ENCODE data around the gene RASD1. TPM values are rescaled to one million over a fixed set of nuclear protein-coding genes. Genes with fewer than 3 reads are reported as not detected.

RASD1 gene
- total RNA-seq, 1 donor from 2014 or later, result 1.0 TPM

DNA sequence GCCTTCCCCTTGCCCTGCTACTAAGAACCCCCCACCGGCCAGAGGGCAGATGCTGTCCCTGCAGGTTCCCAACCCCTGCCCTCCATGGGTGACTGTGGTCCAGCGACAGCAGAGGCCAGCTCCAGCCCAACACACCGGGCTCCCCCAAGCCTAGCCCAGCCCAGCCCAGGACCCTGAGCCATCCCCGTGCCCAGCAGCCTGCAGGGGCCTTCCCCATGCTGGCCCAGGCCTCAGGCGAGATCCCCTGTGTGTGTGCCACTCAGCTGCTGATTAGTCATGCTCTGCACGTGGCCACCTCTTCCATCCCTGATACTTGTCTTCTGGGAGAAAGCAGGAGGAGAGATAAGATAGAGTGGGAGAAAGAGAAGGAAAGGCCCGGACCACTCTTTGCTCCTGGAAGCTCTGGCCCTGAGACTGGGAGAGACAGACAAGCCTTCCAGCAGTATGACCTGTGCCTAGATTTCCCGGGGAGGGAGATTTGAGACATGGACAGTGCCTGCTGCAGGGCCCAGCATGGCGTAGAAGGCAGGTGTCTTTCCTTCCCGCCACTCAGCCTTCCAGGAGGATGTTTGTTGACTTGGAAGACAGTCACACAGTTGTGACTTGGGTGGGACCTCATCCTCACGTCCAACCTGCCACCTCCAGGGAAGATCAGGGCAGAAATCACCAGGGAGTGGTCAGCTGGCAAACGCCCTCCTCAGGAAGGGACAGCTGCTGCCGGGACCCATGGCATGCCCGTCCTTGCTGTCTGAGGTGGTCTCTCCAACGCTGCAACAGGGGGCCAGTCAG, 41.3 kb upstream of the RASD1 start:
- DNase-seq, result no peak
- Mint-ChIP-seq H3K9me3 (no peaks in the 10 kb centered on the region), H3K36me3 (ENCODE audit: low read depth) (no peaks in the 10 kb centered on the region), H3K4me1 (no peaks in the 10 kb centered on the region), H3K27ac (no peak overlapping the region), H3K27me3 (no peaks in the 10 kb centered on the region), H3K4me3 (no peak overlapping the region)
- CTCF ChIA-PET, result no interaction called here
- TF ChIP-seq, protein P1, sequence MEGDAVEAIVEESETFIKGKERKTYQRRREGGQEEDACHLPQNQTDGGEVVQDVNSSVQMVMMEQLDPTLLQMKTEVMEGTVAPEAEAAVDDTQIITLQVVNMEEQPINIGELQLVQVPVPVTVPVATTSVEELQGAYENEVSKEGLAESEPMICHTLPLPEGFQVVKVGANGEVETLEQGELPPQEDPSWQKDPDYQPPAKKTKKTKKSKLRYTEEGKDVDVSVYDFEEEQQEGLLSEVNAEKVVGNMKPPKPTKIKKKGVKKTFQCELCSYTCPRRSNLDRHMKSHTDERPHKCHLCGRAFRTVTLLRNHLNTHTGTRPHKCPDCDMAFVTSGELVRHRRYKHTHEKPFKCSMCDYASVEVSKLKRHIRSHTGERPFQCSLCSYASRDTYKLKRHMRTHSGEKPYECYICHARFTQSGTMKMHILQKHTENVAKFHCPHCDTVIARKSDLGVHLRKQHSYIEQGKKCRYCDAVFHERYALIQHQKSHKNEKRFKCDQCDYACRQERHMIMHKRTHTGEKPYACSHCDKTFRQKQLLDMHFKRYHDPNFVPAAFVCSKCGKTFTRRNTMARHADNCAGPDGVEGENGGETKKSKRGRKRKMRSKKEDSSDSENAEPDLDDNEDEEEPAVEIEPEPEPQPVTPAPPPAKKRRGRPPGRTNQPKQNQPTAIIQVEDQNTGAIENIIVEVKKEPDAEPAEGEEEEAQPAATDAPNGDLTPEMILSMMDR (IDR thresholded peaks at IDR 0.05), result no peak
- intact Hi-C loops (cut with micrococcal nuclease), result no loop called here
- POLR2A ChIA-PET, result no interaction called here
- ATAC-seq (ENCODE audit: low read depth), result no peak

DNA sequence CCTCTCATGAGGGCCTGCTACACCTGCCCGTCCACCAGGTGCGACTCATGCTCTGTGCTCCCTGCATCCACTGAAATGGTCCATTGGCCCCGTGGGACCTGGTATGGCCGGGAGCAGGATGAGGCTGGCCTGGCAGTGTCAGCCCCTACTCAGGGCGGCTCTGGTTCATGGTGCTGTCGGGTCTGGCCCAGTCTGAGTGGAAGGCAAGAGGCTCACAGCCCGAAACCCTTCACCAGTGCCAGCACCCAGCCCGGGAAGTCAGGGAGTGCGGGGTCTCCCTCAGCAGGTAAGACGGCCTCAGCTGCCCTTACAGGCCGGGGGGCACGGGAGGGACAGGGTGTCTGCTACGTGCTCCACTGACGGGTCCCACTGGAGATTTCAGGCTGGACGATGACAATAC, 40.5 kb upstream of the RASD1 start:
- ChIA-PET POLR2A (no interaction called here), CTCF (no interaction called here)
- H3K4me3 Mint-ChIP-seq, result no peak overlapping the region
- H3K27me3 Mint-ChIP-seq, result no peaks in the 10 kb centered on the region
- TF ChIP-seq, protein P1 (IDR thresholded peaks at IDR 0.05), result no peak
- intact Hi-C loops (cut with micrococcal nuclease), result no loop called here
- H3K9me3 Mint-ChIP-seq, result no peaks in the 10 kb centered on the region
- no peak for DNase-seq
- no peaks in the 10 kb centered on the region for H3K36me3 Mint-ChIP-seq (ENCODE audit: low read depth)
- no peaks in the 10 kb centered on the region for H3K4me1 Mint-ChIP-seq
- no peak overlapping the region for H3K27ac Mint-ChIP-seq
- no peak for ATAC-seq (ENCODE audit: low read depth)

DNA sequence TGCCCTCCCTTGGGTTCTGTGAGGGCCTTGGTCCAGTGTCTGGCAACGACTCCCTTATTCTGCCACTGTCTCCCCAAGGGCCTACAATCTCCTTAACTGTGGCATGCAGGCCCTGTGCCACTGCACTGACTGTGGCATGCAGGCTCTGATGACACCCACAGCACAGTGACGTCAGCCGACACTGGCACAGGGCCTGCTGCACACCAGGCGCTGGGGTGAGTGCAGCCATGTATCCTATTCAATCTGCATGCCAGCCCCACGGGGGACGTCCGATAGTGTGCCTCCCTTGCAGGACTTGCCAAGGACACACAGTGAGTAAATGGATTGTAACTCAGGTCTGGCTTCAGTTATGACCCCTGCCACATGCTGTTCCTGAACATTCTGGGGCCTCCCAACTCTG, 39.8 kb upstream of the RASD1 start:
- Mint-ChIP-seq H3K27me3 (no peaks in the 10 kb centered on the region), H3K36me3 (ENCODE audit: low read depth) (no peaks in the 10 kb centered on the region), H3K9me3 (no peaks in the 10 kb centered on the region), H3K4me3 (no peak overlapping the region), H3K27ac (no peak overlapping the region), H3K4me1 (no peaks in the 10 kb centered on the region)
- TF ChIP-seq, protein P1 (IDR thresholded peaks at IDR 0.05), result no peak
- no peak for DNase-seq
- ChIA-PET CTCF (no interaction called here), POLR2A (no interaction called here)
- intact Hi-C loops (cut with micrococcal nuclease), result no loop called here
- ATAC-seq (ENCODE audit: low read depth), result no peak

DNA sequence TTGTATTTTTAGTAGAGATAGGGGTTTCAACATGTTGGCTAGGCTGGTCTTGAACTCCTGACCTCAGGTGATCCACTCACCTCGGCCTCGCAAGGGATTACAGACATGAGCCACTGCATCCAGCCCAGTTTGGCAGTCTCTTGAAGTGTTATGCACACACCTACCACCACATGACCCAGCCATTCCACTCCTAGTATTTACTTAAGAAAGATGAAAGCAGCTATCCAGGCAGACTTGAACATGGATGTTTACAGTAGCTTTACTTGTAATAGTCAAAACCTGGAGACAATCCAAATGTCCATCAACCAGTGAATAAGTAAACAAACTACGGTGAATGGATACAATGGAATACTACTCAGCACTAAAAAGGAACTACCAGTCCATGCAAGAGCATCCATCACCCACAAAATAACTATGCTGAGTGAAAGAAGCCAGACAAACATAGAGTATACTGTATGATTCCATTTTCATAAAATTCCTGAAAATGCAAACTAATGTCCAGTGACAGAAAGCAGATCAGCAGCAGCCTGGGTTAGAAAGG, 37.8 kb upstream of the RASD1 start:
- H3K27me3 Mint-ChIP-seq, result no peaks in the 10 kb centered on the region
- H3K36me3 Mint-ChIP-seq (ENCODE audit: low read depth), result no peaks in the 10 kb centered on the region
- ATAC-seq (ENCODE audit: low read depth) (no peak), DNase-seq (no peak)
- no peak overlapping the region for H3K27ac Mint-ChIP-seq
- CTCF ChIA-PET, result interaction anchor here (1.2 kb wide), 1 partner anchor 85 kb away, joined by 3 read pairs; no protein-coding TSS in a partner anchor
- POLR2A ChIA-PET, result no interaction called here
- intact Hi-C loops (cut with micrococcal nuclease), result no loop called here
- H3K4me3 Mint-ChIP-seq, result no peak overlapping the region
- H3K9me3 Mint-ChIP-seq, result no peaks in the 10 kb centered on the region
- TF ChIP-seq, protein P1 (IDR thresholded peaks at IDR 0.05), result no peak
- no peaks in the 10 kb centered on the region for H3K4me1 Mint-ChIP-seq

DNA sequence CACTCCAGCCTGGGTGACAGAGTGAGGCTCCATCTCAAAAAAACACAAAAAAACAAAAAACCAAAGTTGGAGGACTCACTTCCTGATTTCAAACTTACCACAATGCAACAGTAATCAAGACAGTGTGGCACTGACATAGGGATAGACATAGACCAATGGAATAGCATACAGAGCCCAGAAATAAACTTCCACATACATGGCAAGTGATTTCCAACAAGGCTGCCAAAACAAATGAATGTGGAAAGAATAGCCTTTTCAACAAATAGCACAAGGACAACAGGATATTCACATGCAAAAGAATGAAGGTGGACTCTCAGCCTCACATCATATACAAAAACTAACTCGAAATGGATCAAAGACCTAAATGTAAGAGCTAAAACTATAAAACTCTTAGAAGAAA, 36.8 kb upstream of the RASD1 start:
- Mint-ChIP-seq H3K27me3 (no peaks in the 10 kb centered on the region), H3K27ac (no peak overlapping the region), H3K36me3 (ENCODE audit: low read depth) (no peaks in the 10 kb centered on the region), H3K4me1 (no peaks in the 10 kb centered on the region), H3K9me3 (no peaks in the 10 kb centered on the region), H3K4me3 (no peak overlapping the region)
- no peak for DNase-seq
- CTCF ChIA-PET, result interaction anchor here (1.2 kb wide), 1 partner anchor 84 kb away, joined by 3 read pairs; no protein-coding TSS in a partner anchor
- TF ChIP-seq, protein P1 (IDR thresholded peaks at IDR 0.05), result no peak
- POLR2A ChIA-PET, result no interaction called here
- ATAC-seq (ENCODE audit: low read depth), result no peak
- intact Hi-C loops (cut with micrococcal nuclease), result no loop called here

Measured in activated B cell treated with CpG ODN at 0.5 μM for 24 hours (primary cell).